Naive thymus-derived CD8-positive, alpha-beta T cell (primary cell): Measurements from ENCODE around the gene TMEM132D. TPM values are rescaled to one million over a fixed set of nuclear protein-coding genes. Genes with fewer than 3 reads are reported as not detected.
A peak's percentile ranks its signal among the peaks of the same experiment; 100 is the strongest.
"Not testable (repeated sequence)": the region's sequence is repeated elsewhere in the genome, so short reads cannot be mapped to it uniquely, and the experiment has no call there.

ENCODE experiments used
- ATAC-seq, 2 donors: fragments of 150-1000 bp; cut with Tn5 transposase in 1 of 2; sonication (Bioruptor Pico), chemical (Tn5 transposase) in 1 of 2; 1 replicate in 1 of 2; 2 replicates in 1 of 2; pipeline ENCODE4 v1.10.0; 2021; ENCODE audit warnings: mild to moderate bottlenecking in 2 of 2, moderate library complexity in 2 of 2
- POLR2A ChIA-PET: fragments of 350-600 bp; sonication (Branson Sonifier 250); formaldehyde crosslinking; loops from one replicate; lab custom pipeline; 2021; ENCODE audit warnings: antibody characterized with exemption; lab: Charles Lee
- DNase-seq, 10 donors: peaks; one replicate each; pipeline versions ENCODE4 v3.0.0 to v3.0.0-alpha.2; 2020 to 2022
- H3K27ac Mint-ChIP-seq, 10 donors: one replicate each; pipeline ENCODE4 v1.8.0; 2020 to 2022; ENCODE audit warnings: mild to moderate bottlenecking in 10 of 10, mixed read lengths in 10 of 10, moderate library complexity in 4 of 10, inconsistent platforms in 1 of 10
- H3K27me3 Mint-ChIP-seq, 5 donors: one replicate each; pipeline ENCODE4 v1.8.0; 2021 to 2022; ENCODE audit warnings: mixed read lengths in 5 of 5
- H3K36me3 Mint-ChIP-seq, 3 donors: one replicate each; pipeline ENCODE4 v1.8.0; 2020 to 2022; ENCODE audit warnings: mixed read lengths in 3 of 3, mild to moderate bottlenecking in 2 of 3, inconsistent platforms in 1 of 3
- H3K4me1 Mint-ChIP-seq, 4 donors: one replicate each; pipeline ENCODE4 v1.8.0; 2021 to 2022; ENCODE audit warnings: mixed read lengths in 4 of 4
- H3K4me3 Mint-ChIP-seq, 10 donors: one replicate each; pipeline ENCODE4 v1.8.0; 2020 to 2022; ENCODE audit warnings: mild to moderate bottlenecking in 10 of 10, mixed read lengths in 10 of 10, moderate library complexity in 6 of 10, inconsistent platforms in 1 of 10
- H3K9me3 Mint-ChIP-seq, 9 donors: one replicate each; pipeline ENCODE4 v1.8.0; 2020 to 2022; ENCODE audit warnings: mixed read lengths in 9 of 9, mild to moderate bottlenecking in 3 of 9, inconsistent platforms in 1 of 9, moderate library complexity in 1 of 9
- polyA plus RNA-seq, 3 donors: library from polyadenylated mRNA; unstranded; fragments of 300-500 nt; fragmentation: Illumina TruSeq; gene quantifications; one replicate each; pipeline ENCODE4 v1.2.3, GENCODE V29; 2021
- total RNA-seq, 8 experiments: library from RNA in 2 of 8; stranded (reverse) in 2 of 8; gene quantifications; one replicate each; pipeline ENCODE4 v1.2.3 and lab custom pipeline; 2021 to 2026

The TMEM132D gene
- total and polyA plus RNA-seq, 5 experiments from 2014 or later: not detected

DNA sequence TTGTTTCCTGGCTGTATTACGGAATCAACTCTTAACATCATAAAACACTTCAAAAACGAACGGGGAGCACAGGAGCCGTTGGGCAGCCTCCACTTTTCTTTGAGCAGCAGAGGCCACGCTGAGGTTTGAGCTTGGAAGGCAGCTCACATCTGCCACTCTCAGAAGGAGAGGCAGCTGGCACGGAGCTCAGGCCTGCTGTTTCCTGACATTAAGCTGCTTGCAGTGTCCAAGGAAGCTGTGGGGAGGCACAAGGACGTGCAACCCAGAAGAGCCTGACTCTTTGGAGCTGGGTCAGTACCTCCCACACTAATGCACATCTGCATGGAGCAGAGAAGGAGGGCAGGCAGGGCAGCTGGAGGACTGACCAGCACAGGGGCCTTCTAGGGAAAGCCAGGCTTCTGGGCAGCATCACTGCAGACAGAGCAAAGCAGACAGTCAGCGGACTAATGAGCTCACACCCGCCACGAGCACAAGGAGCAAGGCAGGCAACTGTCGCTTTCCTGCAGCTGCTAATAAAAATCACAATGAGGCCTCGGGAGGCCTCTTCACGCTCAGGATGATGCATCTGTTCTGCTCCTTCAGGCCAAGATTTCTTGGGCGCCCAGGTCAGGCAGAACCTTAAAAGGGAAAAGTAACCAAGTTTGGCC lies 839.5 kb downstream of the TMEM132D start:
- POLR2A ChIA-PET: no interaction called here
- Mint-ChIP-seq H3K4me1 (no peaks in the 10 kb centered on the region), H3K9me3 (peaks cover 0 to 9% (median 0%) of the 10 kb centered on the region in 9 donors), H3K36me3 (peaks cover 0 to 4% (median 0%) of the 10 kb centered on the region in 3 donors), H3K27ac (no peak overlapping the region), H3K27me3 (peaks cover 0 to 12% (median 3%) of the 10 kb centered on the region in 5 donors), H3K4me3 (no peak overlapping the region)
- ATAC-seq (no peak), DNase-seq (no peak)

DNA sequence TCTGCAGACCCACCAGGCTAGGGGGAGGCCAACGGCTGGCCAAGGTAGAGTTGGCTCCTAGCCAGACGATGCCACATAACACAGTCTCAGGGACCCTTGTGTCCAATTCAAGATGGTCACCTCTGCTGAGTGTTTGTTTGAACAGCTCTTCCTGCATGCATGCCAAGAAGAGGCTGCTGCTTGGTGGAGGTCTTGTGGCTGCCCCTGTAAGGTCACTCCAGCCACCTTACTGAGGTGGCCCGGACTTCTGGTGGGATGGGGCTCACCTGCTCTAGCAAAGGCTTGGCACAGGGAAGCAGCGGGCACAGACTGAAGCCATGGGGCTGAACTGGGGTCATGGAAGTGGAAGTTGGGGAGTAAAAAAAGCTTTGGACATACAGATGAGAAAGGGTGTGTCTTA lies 840.2 kb downstream of the TMEM132D start:
- Mint-ChIP-seq H3K36me3 (peaks cover 0 to 4% (median 0%) of the 10 kb centered on the region in 3 donors), H3K4me3 (no peak overlapping the region), H3K9me3 (peaks cover 0 to 9% (median 3%) of the 10 kb centered on the region in 9 donors), H3K4me1 (no peaks in the 10 kb centered on the region), H3K27ac (no peak overlapping the region), H3K27me3 (peaks cover 0 to 12% (median 3%) of the 10 kb centered on the region in 5 donors)
- POLR2A ChIA-PET: no interaction called here
- ATAC-seq (no peak), DNase-seq (no peak)

- Mint-ChIP-seq H3K27ac (no peak overlapping the region), H3K4me3 (peak overlapping the region in 1 of 10 donors; percentile 26), H3K36me3 (no peaks in the 10 kb centered on the region), H3K27me3 (peaks cover 0 to 3% (median 0%) of the 10 kb centered on the region in 5 donors), H3K9me3 (peaks cover 0 to 5% (median 2%) of the 10 kb centered on the region in 9 donors), H3K4me1 (no peaks in the 10 kb centered on the region)
- POLR2A ChIA-PET: no interaction called here
- ATAC-seq (no peak), DNase-seq (no peak)
Measured at GRCh38 chr12:129053232-129053631, 850.6 kb downstream of the TMEM132D start.

DNA sequence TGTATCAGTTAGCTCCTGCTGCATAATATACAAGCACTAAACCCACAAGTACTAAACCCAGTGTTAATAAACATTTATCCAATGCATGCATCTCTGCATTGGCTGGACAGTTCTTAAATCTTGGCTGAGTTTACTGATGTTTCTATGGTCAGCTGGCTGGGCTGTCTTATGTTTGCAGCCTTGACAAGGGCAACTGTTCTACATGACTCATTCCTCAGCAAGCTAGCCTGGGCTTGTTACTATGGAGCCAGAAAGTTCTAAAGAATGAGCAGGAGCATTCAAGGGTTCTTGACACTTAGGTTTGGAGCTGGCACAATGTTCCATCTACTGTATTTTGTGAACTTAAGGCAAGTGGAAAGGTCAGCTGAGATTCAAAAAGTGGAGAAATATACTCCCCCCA lies 851.5 kb downstream of the TMEM132D start:
- peaks cover 0 to 5% (median 2%) of the 10 kb centered on the region in 9 donors for H3K9me3 Mint-ChIP-seq
- peaks cover 0 to 3% (median 0%) of the 10 kb centered on the region in 5 donors for H3K27me3 Mint-ChIP-seq
- DNase-seq: no peak
- no peaks in the 10 kb centered on the region for H3K4me1 Mint-ChIP-seq
- no peaks in the 10 kb centered on the region for H3K36me3 Mint-ChIP-seq
- ATAC-seq: no peak
- no peak overlapping the region for H3K27ac Mint-ChIP-seq
- POLR2A ChIA-PET: no interaction called here
- H3K4me3 Mint-ChIP-seq: no peak overlapping the region

GRCh38 chr12:129049917-129050316 lies 853.9 kb downstream of the TMEM132D start:
- ATAC-seq (no peak), DNase-seq (no peak)
- Mint-ChIP-seq H3K4me1 (no peaks in the 10 kb centered on the region), H3K9me3 (peaks cover 0 to 5% (median 2%) of the 10 kb centered on the region in 9 donors), H3K36me3 (no peaks in the 10 kb centered on the region), H3K27me3 (peaks cover 0 to 3% (median 0%) of the 10 kb centered on the region in 5 donors), H3K27ac (no peak overlapping the region), H3K4me3 (no peak overlapping the region)
- POLR2A ChIA-PET: no interaction called here

DNA sequence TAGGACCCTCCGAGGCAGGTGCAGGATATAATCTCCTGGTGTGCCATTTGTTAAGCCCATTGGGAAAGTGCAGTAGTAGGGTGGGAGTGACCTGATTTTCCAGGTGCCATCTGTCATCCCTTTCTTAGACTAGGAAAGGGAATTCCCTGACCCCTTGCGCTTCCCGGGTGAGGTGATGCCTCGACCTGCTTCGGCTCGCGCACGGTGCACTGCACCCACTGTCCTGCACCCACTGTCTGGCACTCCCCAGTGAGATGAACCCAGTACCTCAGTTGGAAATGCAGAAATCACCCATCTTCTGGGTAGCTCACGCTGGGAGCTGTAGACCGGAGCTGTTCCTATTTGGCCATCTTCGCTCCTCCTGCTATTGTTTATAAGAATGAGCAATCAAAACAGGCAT lies 860.5 kb downstream of the TMEM132D start:
- POLR2A ChIA-PET, H3K4me1 Mint-ChIP-seq, DNase-seq, ATAC-seq, H3K36me3 Mint-ChIP-seq, H3K27ac Mint-ChIP-seq, H3K4me3 Mint-ChIP-seq: not testable (repeated sequence)
- H3K9me3 Mint-ChIP-seq: peaks cover 0 to 27% (median 6%) of the 10 kb centered on the region in 9 donors
- peaks cover 0 to 12% (median 7%) of the 10 kb centered on the region in 5 donors for H3K27me3 Mint-ChIP-seq

DNA sequence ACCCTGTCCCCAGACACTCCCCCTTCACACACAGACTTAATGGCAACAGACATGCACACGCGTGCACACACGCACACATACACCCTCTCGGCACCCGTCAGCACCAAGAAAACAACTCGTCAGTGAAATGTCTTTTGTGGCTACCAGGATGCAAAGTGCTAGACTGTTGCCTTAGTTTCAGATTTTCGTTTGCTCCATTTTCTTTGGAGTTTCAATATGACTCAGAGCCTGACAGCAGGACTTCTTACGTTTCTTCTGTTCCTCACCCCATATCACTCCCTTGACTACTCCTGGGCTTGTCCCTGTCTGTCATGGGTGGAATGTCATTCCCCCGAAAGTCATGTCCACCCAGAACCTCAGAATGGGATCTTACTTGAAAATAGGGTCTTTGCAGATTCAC lies 867.7 kb downstream of the TMEM132D start:
- H3K4me3 Mint-ChIP-seq: peak overlapping the region in 1 of 10 donors; percentile 6
- no peak for DNase-seq
- H3K4me1 Mint-ChIP-seq: no peaks in the 10 kb centered on the region
- no peak overlapping the region for H3K27ac Mint-ChIP-seq
- H3K27me3 Mint-ChIP-seq: peaks cover 0 to 4% (median 0%) of the 10 kb centered on the region in 5 donors
- H3K36me3 Mint-ChIP-seq: no peaks in the 10 kb centered on the region
- POLR2A ChIA-PET: no interaction called here
- ATAC-seq: no peak
- peaks cover 0 to 20% (median 8%) of the 10 kb centered on the region in 9 donors for H3K9me3 Mint-ChIP-seq

DNA sequence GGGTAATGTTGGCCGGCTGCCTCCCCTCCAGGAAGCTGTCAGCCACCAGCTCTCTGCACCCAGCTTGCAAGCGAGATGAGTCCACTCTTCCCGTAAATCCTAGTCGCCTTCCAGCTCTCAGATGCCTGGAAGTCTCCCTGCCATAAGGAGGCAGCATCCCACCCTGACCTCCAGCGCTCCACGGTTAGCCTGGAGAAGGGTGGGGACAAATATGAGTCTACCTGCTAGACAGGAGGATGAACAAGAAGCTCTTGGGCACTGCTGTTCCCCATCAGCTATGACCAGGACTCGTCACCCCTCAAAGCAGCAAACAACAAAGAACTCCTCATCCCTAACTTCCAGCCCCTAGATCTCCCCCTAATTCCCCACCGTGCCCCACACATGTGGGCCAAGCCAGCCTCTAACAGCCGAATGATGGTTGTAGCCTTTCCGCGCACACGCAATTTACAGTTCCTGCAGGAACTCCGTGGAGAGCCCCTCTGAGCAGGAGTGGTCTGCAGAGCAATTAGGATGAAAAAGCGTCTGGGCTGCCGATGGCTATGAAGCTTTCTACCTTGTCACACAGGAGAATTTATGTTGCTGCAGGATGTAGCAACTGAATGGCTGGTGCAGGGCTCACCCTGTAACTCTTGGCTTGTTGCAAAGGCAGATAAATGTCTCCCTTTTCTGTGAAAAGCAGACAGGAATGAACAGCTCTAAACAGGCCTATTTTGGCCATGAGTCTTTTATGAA lies 869.1 kb downstream of the TMEM132D start:
- ATAC-seq (no peak), DNase-seq (no peak)
- Mint-ChIP-seq H3K4me3 (no peak overlapping the region), H3K9me3 (peaks cover 0 to 17% (median 8%) of the 10 kb centered on the region in 9 donors), H3K27ac (no peak overlapping the region), H3K27me3 (peaks cover 0 to 4% (median 0%) of the 10 kb centered on the region in 5 donors), H3K36me3 (no peaks in the 10 kb centered on the region), H3K4me1 (no peaks in the 10 kb centered on the region)
- POLR2A ChIA-PET: no interaction called here

DNA sequence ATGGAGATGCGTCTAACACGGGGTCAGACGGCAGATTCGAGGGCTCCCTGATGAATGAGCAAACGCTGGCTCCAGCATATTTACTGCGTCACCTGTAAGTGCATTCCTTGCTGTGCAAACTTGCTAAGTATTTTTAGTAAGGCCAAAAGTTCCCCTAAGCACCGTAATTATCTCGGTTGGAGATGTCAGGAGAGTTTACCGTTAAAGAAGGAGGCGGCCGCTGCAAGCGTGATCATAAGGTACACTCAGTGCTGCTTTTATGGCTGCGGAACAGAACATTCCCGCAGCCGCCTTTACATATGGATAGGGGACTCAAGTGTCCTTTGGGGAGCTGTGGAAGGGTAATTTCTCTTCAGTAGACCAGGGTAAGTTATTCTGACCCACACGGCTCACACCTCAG lies 875.0 kb downstream of the TMEM132D start:
- ATAC-seq: no peak
- no peak for DNase-seq
- H3K4me1 Mint-ChIP-seq: no peaks in the 10 kb centered on the region
- peaks cover 0 to 2% (median 0%) of the 10 kb centered on the region in 9 donors for H3K9me3 Mint-ChIP-seq
- H3K4me3 Mint-ChIP-seq: no peak overlapping the region
- H3K27me3 Mint-ChIP-seq: peaks cover 0 to 4% (median 0%) of the 10 kb centered on the region in 5 donors
- no peaks in the 10 kb centered on the region for H3K36me3 Mint-ChIP-seq
- no peak overlapping the region for H3K27ac Mint-ChIP-seq
- POLR2A ChIA-PET: no interaction called here

DNA sequence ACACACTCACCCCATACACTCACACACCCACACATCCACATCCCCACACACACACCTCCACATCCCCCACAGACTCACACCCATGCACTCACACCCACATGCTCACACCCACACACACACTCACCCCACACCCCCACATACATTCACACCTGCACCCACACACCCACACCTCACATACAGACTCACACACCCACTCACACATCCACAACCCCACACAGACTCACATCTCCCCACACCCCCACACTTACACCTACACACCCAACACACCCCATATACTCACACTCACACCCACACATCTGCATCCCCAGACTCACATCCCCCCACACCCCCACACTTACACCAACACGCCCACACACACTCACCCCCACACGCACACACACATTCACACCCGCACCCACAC lies 878.8 kb downstream of the TMEM132D start:
- ATAC-seq (no peak), DNase-seq (no peak)
- POLR2A ChIA-PET: no interaction called here
- Mint-ChIP-seq H3K4me1 (no peaks in the 10 kb centered on the region), H3K9me3 (peaks cover 0 to 17% (median 4%) of the 10 kb centered on the region in 9 donors), H3K27ac (no peak overlapping the region), H3K27me3 (no peaks in the 10 kb centered on the region), H3K36me3 (peaks cover 0 to 4% (median 0%) of the 10 kb centered on the region in 3 donors), H3K4me3 (no peak overlapping the region)
